22Rv1 (cell line): ENCODE data around the gene GUSB.

Source experiments
- ZFX ChIP-seq: fragments of 450-650 bp; IDR thresholded peaks from 2 replicates; pipeline ENCODE4 v1.6.1; 2017; ENCODE audit warnings: antibody characterized with exemption, borderline replicate concordance
- TF ChIP-seq, protein P1 (sequence below): fragments of 450-650 bp; IDR thresholded peaks from 2 replicates; pipeline ENCODE4 v1.5.1; 2017; ENCODE audit warnings: mild to moderate bottlenecking

- TF ChIP-seq, protein P1, sequence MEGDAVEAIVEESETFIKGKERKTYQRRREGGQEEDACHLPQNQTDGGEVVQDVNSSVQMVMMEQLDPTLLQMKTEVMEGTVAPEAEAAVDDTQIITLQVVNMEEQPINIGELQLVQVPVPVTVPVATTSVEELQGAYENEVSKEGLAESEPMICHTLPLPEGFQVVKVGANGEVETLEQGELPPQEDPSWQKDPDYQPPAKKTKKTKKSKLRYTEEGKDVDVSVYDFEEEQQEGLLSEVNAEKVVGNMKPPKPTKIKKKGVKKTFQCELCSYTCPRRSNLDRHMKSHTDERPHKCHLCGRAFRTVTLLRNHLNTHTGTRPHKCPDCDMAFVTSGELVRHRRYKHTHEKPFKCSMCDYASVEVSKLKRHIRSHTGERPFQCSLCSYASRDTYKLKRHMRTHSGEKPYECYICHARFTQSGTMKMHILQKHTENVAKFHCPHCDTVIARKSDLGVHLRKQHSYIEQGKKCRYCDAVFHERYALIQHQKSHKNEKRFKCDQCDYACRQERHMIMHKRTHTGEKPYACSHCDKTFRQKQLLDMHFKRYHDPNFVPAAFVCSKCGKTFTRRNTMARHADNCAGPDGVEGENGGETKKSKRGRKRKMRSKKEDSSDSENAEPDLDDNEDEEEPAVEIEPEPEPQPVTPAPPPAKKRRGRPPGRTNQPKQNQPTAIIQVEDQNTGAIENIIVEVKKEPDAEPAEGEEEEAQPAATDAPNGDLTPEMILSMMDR, result no peak
- TF ChIP-seq ZFX, result no peak
Measured at GRCh38 chr7:65926588-65926987, 55.4 kb downstream of the GUSB start.
